ENCODE data around the gene FBXL7.

DNA sequence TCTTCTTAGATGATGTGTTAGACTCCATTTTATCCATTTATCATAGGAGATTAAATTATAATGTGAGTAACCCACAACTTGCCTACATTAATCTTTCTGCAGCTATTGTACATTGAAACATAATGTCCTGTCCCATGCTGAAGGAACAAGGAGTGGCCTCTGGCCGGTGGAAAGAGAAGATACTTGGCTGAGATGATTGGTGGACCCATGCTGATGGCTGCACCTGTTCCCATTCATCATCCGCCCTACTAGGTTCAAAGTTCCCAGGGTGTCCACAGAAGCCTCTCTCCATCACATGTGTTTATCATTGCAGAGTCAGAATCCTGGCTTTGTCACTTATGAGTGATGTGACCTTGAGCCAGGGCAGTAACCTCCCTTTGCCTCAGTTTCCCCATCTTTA, 24.7 kb downstream of the FBXL7 start:
- TF ChIP-seq POLR2A (IDR thresholded peaks at IDR 0.05; ENCODE audit: extremely low read depth, insufficient read length) (no peak), MYC (IDR thresholded peaks at IDR 0.05; ENCODE audit: low read depth, low read length) (no peak)
- TF ChIP-seq, protein P1, sequence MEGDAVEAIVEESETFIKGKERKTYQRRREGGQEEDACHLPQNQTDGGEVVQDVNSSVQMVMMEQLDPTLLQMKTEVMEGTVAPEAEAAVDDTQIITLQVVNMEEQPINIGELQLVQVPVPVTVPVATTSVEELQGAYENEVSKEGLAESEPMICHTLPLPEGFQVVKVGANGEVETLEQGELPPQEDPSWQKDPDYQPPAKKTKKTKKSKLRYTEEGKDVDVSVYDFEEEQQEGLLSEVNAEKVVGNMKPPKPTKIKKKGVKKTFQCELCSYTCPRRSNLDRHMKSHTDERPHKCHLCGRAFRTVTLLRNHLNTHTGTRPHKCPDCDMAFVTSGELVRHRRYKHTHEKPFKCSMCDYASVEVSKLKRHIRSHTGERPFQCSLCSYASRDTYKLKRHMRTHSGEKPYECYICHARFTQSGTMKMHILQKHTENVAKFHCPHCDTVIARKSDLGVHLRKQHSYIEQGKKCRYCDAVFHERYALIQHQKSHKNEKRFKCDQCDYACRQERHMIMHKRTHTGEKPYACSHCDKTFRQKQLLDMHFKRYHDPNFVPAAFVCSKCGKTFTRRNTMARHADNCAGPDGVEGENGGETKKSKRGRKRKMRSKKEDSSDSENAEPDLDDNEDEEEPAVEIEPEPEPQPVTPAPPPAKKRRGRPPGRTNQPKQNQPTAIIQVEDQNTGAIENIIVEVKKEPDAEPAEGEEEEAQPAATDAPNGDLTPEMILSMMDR (IDR thresholded peaks at IDR 0.05; ENCODE audit: low read depth, low read length): no peak
- TF ChIP-seq, protein P2, sequence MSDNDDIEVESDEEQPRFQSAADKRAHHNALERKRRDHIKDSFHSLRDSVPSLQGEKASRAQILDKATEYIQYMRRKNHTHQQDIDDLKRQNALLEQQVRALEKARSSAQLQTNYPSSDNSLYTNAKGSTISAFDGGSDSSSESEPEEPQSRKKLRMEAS (IDR thresholded peaks at IDR 0.05; ENCODE audit: low read depth, low read length): no peak

Measured in NB4 (cell line).